Adrenal gland (tissue), 5 donors: ENCODE results near the gene NCLN.

Experiments used
- CTCF ChIP-seq, 6 experiments: fragments of 450-650 bp in 4 of 6; fragments of 200-600 bp in 2 of 6; sonication (generic) in 1 of 6; IDR thresholded peaks; 1 replicate in 5 of 6; 2 replicates in 1 of 6; pipeline versions ENCODE4 v1.5.1 to v1.8.0; 2016 to 2021; ENCODE audit warnings: antibody characterized with exemption in 6 of 6, mild to moderate bottlenecking in 2 of 6, moderate library complexity in 1 of 6
- POLR2A ChIP-seq, 2 donors: fragments of 450-650 bp; IDR thresholded peaks; one replicate each; pipeline ENCODE4 v1.6.1; 2017; ENCODE audit warnings: antibody characterized with exemption in 2 of 2, mild to moderate bottlenecking in 2 of 2, moderate library complexity in 1 of 2
- donor health status: DM: no; HTN: no; CAD: no.

GRCh38 chr19:3149526-3150505 lies 35.9 kb upstream of the NCLN start:
- TF ChIP-seq CTCF (IDR thresholded peaks at IDR 0.05): no peak
- no peak for TF ChIP-seq POLR2A (IDR thresholded peaks at IDR 0.05)
